Measurements from ENCODE around the gene ANAPC15. TPM values are rescaled to one million over a fixed set of nuclear protein-coding genes. Genes with fewer than 3 reads are reported as not detected.
A peak's percentile ranks its signal among the peaks of the same experiment; 100 is the strongest.

Gene ANAPC15
- total RNA-seq, 1 donor, result 24.5 TPM

DNA sequence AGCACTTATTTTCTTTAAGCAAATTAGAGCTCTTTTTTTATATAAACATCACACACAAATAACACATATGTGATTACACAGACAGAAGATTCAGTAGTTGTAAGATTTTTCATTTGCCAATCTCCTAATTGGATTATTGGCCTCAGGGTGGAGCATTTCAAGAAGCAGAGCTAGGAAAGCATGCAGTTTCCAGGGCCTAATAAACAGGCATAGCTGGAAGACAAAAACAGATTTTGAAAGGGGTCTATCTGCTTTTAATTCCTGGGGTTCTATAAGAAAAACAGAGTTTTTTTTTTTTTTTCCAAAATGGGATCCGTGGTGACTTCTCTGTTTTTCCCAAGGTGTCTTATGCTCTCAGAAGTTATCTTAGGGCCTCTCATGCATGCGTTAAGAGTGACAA, 15.4 kb upstream of the ANAPC15 start:
- DNase-seq (ENCODE audit: low read depth in 2 of 3, low spot score in 2 of 3), result no peak

DNA sequence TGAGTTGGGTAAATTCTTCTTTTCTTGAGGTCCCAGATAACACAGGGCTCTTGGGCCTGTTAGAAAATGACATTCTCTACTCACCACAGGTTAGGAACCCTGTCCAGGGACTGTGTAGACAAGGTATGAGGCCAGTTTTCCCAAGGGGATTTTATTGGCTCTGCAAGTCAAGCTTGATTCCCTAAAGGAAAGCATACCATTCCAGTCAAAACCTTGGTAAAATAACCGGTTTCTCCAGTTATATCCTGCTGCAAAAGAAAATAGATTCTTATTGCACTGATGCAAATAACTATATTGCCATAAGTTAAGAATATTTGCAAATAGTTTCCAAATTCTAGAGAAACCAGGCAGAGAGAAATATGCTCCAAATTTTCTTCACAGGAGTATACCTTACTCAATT, 13.5 kb upstream of the ANAPC15 start:
- DNase-seq (ENCODE audit: low read depth in 2 of 3, low spot score in 2 of 3), result no peak

DNA sequence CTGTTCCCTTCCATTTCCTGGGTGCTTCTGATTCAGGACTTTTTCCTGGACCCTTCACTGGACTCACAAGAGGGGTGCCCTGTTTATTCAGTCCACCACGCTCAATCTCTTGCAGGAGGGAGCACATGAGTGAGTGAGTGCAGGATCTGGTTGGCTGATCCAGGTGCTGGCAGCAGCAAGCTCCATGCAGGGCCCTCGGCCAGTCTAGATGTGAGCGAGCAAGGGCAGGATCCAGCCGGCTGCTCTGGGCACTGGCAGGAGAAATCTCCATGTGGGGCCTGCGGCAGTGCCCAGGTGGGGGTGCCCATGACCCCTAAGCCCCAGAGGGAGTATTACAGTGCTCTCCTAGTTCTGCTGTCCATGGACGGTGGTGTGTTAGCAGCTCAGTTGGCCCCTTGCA, 11.6 kb upstream of the ANAPC15 start:
- no peak for DNase-seq (ENCODE audit: low read depth in 2 of 3, low spot score in 2 of 3)

DNA sequence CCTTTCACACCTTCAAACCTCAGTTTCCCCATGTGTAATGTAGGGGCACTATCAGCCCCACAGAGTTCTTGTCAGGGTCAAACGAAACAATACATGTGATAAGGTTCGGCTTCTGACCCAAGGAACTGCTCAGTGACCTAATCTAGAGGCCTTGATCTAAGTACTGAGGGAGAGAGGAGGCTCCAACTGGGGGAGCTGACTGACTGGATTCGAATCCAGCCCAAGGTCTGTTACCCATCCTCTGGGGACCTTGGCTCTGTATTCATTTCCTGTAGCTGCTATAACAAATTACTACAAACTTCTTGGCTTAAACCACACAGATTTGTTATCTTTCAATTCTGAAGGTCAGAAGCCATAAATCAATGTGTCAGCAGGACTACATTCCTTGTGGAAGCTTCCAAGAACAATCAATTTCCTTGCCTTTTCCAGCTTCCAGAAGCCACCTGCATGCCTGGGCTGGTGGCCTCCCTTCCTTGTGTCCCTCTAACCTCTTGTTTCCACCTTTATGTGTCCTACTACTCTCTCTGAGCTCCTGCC, 10.7 kb upstream of the ANAPC15 start:
- DNase-seq (ENCODE audit: low read depth in 2 of 3, low spot score in 2 of 3), result no peak

DNA sequence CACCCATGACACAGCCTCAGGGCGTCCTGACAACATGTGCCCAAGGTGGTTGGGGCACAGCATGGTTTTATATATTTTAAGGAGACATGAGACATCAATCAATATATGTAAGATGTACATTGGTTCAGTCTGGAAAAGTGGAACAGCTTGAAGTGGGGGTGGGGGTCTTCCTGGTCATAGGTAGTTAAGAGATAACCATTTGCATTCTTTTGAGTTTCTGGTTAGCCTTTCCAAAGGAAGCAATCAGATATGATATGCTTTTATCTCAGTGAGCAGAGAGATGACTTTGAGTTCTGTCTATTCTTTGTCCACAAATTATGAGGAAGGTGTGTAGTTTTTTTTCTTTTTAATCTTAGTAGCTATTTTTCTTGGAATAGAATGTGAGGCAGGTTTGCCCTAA, 10.1 kb upstream of the ANAPC15 start:
- no peak for DNase-seq (ENCODE audit: low read depth in 2 of 3, low spot score in 2 of 3)

DNA sequence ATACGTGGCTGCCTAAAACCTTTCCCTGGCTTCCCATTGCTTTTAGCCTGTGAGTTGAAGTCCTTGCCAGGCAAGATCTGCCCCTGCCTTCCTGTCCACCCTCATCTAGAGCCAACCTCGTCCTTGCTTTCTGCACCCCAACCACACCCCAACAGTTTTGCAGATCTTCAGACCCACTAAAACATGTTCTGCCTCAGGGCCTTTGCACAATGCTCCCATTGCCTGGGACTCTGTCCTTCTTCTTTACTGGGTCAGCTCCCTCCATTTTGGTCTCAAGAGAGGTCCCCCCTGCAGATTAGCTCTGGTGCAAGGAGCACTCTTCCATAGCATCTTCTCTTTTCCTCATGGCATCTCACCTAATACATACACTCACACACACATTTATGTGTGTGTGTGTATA, 8.4 kb upstream of the ANAPC15 start:
- no peak for DNase-seq (ENCODE audit: low read depth in 2 of 3, low spot score in 2 of 3)

DNA sequence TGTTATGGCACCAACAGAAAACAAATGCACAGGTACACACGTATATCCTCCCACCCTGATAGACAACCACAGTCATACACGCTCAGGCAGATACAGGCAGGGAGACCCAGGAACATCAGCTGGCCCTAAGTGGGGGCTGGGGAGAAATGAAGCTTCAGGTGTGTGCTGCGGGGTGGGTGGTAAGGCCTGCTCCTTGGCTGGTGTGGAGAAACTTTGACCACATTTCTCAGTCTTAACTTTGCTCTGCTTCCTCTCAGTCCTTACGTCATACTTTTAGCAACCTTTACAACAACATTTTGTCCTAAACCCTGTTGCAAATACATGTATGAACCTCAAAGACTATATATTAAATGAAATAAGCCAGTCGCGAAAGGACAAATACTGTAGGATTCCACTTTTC, 6.7 kb upstream of the ANAPC15 start:
- no peak for DNase-seq (ENCODE audit: low read depth in 2 of 3, low spot score in 2 of 3)

DNA sequence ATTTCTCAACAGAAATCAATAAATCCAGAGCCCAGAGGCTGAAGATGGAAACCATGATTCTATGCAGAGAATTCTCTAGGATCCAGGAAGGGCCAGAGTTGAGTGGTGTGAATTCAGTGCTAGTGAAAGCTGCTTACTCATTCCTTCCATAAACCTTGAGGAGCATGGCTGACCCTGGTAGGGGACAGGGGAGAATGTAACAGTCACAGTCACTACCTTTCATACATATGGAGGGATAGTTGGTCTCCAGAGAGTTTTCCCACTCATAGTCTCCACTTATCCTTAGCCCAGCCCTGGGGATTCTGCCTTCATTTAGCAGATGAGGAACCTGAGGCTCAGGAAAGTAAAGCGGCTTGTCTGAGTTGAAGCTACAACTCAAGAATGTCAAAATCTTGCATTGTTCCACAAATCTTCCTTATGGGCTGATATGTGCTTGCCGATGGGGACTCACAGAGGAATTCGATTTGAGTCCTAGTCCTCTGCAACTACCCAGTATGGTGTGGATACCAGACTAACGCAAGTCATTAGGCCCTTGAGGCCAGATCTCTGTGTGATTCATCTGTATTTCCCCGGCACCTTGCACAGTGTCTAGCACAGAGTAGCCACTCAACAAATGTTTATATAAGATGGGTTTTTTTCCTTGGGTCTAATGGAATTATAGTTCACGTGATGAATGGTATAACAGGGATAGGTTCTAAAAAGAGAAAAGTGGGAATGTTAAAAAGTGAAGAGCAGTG, 3.7 kb upstream of the ANAPC15 start:
- no peak for DNase-seq (ENCODE audit: low read depth in 2 of 3, low spot score in 2 of 3)

DNA sequence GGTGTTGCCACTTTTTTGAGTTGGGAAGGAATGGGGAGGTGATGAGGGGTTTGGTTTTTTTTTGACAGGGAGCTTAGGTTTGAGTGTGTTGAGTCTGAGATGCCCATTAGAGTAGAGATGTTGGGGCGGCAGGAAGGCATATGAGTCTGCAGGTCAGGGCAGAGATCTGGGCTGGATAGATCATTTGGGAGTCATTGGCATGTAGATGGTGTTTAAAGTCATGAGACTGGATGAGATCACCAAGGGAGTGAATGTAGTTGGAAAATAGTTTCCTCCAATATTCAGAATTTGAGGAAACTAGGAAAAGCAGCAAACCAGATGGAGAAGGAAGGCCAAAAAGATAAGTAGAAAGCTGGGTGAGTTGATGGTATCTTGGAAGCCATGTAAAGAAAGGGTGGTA, 2.1 kb upstream of the ANAPC15 start:
- DNase-seq (ENCODE audit: low read depth in 2 of 3, low spot score in 2 of 3), result no peak

DNA sequence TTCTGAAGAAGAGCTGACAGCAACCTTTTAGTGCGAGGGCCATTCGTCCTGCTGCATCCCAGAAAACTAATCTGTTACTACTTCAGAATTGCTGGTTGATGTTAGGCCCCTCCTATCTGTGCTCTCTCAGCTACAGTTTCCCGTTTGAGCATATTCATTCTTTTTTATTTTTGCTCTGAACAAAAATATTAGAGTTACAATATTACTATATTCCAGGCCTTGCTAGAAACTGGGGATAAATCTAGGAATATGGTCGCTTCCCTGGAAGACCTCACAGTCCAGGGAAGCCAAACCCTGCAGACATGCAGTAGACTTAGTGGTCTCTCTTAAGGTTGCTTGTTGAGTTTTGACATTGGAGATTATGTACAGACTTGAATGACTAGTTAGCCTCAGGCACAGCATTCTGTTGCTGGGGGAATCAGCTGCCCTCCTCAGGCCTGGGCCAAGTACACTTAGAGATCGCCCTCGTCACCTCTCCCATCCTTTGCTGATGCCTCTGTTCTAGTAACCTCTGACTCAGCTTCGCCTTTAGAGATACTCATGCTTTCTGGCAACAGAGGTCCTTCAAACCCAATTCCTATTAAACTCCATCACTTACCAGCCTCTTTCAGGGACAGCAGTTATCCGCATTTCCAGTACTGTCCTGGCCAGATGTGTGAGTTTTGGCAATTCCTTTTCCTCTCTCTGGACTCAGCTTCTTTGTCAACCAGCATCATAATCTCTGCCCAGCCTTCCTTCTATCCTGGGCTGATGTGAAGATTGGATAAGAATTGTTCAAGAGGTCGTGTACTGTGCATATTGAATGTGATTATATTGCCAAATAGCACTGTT, 698 bp upstream of the ANAPC15 start:
- DNase-seq (ENCODE audit: low read depth in 2 of 3, low spot score in 2 of 3), result no peak

DNA sequence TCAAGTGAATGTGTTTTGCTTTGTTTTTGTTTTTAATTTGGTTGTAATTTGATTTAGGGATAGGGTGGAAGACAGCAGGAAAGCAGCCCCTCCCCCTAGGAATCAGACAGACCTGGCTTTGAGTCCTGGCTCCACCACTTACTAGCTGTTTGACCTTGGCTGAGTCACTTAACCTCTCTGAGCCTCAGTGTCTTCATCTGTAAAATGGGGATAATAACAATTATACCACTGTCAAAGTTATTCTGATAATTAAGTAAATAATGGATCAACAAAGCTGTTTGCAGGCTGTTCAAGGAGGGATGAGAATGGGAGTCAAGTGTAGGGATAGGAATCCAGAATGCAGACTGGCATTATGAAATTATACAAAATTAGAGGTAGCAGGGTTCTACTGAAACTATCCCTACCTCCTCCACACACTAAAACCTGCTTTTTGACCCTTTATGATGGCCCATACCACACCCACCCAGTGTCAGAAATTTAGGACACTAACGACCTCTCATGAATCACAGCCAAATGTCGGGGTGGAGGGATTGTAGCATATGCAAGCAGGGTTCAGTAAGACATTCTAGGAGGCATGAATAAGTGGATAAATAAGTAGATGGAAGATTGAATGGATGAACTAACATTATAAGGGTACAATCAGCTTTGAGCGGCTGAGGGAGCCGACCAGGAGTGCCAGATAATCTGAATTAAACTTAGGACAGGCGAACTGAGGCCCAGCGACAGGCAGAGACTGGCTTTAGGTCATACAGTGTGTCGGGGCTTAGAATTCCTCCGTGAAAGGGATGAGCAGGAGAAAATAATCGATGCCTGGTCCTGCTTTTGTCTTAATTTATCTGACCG, 974 bp downstream of the ANAPC15 start:
- DNase-seq (ENCODE audit: low read depth in 2 of 3, low spot score in 2 of 3), result no peak

DNA sequence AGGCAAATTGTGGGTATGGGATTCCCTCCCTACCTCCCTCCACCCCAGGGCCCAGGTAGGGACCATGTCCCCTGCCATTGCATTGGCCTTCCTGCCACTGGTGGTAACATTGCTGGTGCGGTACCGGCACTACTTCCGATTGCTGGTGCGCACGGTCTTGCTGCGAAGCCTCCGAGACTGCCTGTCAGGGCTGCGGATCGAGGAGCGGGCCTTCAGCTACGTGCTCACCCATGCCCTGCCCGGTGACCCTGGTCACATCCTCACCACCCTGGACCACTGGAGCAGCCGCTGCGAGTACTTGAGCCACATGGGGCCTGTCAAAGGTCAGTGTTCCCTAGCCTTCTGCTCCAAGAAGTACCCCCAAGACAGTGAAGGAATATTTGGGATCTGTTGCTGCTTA, 6.6 kb downstream of the ANAPC15 start, which contains the start of gene TOMT:
TSS of gene TOMT (plus strand) at position 37 of the 400 bp plus-strand sequence. CDS start at position 65, 28 bp downstream.
- DNase-seq (ENCODE audit: low read depth in 2 of 3, low spot score in 2 of 3), result no peak

DNA sequence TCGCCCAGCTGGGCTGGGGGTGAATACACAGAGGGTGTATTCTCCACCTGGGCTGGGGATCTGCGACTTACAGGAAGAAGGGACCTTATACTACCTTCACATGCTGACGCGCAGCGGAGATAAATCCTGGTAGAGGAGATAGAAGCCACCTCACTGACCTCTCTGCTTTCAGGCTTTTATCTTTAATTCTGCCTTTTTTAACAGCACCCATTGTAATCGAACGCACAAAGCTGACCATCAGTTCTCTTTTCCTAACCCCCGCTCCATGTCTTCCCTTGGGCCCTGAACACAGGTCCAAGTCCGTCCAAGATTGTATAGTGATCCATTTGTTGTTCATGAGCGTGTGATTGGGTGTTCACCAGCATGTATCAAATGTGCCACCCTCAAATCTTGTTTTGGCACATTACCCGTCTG, 8.7 kb downstream of the ANAPC15 start:
- DNase-seq (ENCODE audit: low read depth in 2 of 3, low spot score in 2 of 3), result no peak

DNA sequence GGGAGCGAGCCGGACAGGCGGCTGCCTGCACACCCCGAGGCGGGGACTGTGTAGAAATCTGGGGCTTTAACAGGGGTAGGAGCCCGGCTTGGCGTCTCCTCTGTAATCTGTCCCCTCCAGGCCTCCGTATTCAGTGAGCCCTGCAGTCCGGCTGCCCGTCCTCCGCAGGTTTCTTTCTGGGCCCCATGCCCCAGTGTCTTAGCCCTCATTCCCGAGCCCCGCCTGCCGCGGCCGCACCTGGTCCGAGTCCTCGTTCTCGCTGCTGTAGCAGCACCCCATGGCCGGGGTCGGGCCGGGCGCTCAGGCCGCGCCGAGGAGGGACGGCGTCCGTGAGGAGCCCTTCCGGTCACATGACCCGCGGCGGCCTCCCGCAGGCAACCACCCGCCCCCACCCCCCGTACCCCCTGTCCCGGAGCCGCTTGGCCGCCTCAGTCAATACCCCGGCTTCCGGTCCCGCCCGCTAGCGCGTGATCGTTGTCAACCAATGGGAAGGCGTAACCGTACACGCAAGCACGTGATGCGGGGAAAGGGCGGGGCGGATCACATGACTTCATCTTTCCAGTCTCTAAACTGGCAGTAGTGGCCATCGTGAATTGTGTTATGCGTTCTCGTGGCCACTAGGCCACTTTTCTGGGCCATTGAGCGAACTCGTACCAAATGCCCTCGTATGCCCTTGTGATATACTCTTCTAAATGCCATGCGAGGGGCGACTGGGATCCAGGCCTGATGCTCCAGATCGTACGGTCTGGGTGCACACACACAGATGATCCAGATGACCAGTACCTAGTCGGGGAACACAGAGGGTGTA, 9.3 kb downstream of the ANAPC15 start, which contains the start of gene LAMTOR1:
TSS of gene LAMTOR1 (minus strand) at position 352 of the 808 bp plus-strand sequence. CDS start at position 279, 73 bp downstream.
- peak; percentile 86 to 100 (median 99) for DNase-seq (ENCODE audit: low read depth in 2 of 3, low spot score in 2 of 3)

DNA sequence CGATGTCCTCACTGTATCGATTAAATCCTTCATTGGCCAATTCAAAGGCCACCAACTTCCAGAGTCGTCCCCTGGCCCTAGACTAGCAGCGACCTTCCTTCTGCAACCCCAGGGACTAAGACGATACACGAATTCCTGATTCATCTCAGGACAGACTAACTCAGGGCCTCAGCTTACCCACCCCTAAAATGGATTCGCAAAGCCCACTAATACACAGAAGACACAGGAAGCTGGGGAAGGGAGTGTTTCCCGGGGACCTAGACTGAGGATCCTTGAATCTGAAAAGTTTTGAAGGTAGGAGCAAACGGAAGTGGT, 9.9 kb downstream of the ANAPC15 start:
- DNase-seq (ENCODE audit: low read depth in 2 of 3, low spot score in 2 of 3), result no peak

DNA sequence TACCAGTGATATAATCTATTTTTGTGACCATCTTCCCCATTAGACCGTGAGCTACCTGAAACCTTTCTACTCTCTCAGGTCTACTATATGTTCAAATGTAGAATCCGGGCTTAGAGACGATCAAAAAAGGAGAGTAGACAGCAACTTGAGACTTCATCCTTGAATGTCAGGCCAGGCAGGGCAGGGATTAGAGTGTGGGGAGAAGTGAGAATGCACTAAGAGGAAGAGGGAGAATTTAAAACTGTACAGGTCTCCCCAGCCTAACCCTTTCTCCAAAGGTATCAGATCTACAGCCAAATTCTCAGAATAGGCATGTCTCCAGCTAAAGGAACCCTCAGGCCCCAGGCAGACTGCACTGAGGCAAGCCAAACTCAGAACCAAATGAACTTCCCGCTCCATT, 10.3 kb downstream of the ANAPC15 start:
- no peak for DNase-seq (ENCODE audit: low read depth in 2 of 3, low spot score in 2 of 3)

DNA sequence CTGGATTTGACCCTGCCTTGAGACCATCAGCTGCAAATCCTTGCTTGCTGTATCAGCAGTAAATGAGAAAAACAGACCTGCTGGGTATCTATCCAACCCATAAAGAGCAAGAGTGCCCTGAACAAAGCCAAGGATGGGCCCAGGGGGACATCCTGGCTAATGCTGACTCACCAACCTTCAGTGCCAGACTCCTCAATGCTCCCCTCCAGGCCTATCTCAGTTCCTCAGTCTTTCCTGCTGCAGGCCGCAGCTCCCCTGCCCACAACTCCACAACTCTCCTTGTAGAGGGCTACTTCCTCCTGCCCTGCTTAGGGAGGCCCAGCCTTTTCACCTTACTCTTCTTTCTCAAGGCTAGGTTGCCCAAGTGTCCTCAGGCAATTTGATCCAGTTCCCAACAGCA, 12.0 kb downstream of the ANAPC15 start:
- DNase-seq (ENCODE audit: low read depth in 2 of 3, low spot score in 2 of 3), result peak in 2 of 3 donors; percentile 94 to 95

DNA sequence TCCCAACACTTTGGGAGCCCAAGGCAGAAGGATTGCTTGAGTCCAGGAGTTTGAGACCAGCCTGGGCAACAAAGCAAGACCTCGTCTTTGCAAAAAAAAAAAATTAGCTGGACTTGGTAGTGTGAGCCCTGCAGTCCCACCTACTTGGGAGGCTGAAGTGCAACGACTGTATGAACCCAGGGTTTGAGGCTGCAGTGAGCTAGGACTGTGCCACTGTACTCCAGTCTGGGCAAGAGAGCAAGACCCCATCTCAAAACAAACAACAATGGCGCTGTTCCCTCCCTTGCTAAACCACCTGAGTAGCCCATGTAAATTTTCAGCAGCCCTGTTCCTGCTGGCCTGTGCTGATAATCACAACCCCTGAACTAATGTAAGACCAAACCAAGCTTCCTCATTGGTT, 12.5 kb downstream of the ANAPC15 start:
- no peak for DNase-seq (ENCODE audit: low read depth in 2 of 3, low spot score in 2 of 3)

DNA sequence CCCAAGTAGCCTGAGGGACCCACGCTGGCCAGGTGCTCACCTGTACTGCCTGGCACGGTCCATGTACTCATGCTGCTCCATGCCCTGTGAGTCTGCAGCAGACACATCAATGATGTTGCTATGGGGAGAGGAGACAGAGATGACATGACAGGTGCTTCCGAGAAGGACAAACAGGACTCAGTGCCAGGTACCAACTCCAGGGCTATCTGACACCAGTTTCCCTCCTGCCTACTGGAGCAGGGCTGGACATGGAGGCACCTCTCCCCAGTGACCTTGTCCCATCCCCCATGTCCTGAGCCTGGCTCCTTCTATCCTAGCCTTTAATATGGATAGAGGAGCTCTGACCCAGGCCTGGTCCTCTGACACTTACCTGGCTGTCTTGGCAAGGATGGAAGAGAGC, 13.8 kb downstream of the ANAPC15 start:
- no peak for DNase-seq (ENCODE audit: low read depth in 2 of 3, low spot score in 2 of 3)

DNA sequence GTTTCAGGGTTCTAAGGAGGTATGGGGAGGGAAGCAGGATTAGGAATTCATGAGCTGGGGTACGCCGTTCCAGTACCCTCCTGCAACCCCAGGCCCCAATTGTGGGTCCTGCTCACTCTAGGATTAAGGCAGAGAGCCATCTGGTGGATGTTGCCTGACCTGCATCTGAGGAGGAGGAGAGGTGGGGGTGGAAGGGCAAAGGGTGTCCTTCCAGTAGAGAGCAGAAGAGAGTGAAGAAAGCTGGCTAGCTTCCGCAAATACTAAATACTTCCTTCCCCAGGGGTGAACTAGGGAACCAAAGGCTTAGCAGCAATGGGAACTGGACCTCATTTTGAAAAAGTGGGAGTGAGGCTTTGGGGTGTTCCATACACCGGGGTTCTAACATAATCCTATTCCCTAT, 21.2 kb downstream of the ANAPC15 start:
- DNase-seq (ENCODE audit: low read depth in 2 of 3, low spot score in 2 of 3), result peak; percentile 48 to 93 (median 86)
